NCI-H1417 (cell line): ENCODE results near the gene ZNF609.
"Not testable (repeated sequence)": the region's sequence is repeated elsewhere in the genome, so short reads cannot be mapped to it uniquely, and the experiment has no call there.

Experiments
- DNase-seq, 3 experiments: peaks; one replicate each; lab custom pipeline; 2025; lab: John Stamatoyannopoulos, UW

The ZNF609 gene

GRCh38 chr15:64622410-64623260 is 162.3 kb downstream of the ZNF609 start:
- no peak for DNase-seq

GRCh38 chr15:64623347-64623996 is 163.1 kb downstream of the ZNF609 start:
- DNase-seq = no peak

DNA sequence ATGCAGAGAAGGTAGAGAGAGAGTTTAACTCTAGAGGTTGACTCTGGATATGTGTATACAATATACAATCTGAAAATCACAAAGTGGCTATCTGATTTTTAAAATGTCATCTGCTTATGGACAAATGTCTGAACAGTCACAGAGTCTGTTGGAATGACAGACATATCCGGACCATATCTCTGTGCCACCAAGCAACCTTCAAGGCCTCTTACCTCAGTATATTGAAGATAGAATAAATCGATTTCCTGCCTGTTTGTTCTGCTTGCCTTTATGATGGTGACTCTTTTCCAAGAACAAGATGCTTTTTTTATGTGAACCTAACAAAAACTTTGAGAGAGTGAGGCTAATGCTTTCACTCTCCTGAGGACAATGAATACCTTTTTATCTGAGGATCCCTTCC is 163.9 kb downstream of the ZNF609 start:
- no peak for DNase-seq

- DNase-seq = no peak
Measured at GRCh38 chr15:64629063-64629462, 168.7 kb downstream of the ZNF609 start.

DNA sequence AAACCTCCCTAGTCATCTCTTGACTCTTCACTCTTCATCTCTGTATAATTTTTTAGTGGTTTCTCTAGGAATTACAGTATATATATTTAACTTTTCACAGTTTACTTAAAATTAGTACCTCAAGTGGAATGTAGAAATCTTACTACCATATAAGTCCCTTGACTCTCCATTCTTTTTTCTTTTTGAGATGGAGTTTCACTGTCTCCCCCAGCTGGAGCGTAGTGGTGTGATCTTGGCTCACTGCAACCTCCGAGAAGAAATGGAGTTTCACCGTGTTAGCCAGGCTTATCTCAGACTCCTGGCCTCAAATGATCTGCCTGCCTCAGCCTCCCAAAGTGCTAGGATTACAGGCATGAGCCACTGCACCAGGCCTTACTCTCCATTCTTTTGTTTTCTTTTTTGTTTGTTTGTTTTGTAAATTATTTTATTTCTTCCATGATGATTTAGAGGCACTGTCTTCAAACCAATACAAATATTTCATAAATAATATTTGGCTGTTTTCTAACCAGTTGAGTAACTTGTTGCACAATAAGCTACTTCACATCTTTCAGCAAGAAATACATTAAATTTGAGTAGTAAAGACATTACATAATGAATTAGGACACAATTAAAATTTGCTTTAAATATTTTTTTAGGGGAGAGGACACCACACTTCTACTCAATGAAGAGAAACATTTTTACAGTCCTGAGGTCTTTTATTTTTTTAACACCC is 170.2 kb downstream of the ZNF609 start:
- no peak for DNase-seq

DNA sequence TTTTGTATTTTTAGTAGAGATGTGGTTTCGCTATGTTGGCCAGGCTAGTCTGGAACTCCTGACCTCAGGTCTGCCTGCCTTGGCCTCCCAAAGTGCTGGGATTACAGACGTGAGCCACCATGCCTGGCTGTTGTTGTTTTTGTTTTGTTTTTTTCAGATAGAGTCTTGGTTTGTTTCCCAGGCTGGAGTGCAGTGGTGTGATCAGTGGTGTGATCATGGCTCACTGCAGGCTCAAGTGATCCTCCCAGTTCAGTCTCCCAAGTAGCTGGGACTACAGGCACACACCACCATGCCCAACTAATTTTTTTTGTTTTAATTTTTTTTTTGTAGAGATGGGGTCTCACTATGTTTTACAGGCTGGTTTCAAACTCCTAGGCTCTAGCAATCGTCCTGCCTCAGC is 172.3 kb downstream of the ZNF609 start:
- not testable (repeated sequence) for DNase-seq

- DNase-seq = no peak
Measured at GRCh38 chr15:64633332-64633731, 173.0 kb downstream of the ZNF609 start.

GRCh38 chr15:64634027-64634426 is 173.6 kb downstream of the ZNF609 start:
- DNase-seq = peak in 2 of 3 experiments; percentile 66 to 90

DNA sequence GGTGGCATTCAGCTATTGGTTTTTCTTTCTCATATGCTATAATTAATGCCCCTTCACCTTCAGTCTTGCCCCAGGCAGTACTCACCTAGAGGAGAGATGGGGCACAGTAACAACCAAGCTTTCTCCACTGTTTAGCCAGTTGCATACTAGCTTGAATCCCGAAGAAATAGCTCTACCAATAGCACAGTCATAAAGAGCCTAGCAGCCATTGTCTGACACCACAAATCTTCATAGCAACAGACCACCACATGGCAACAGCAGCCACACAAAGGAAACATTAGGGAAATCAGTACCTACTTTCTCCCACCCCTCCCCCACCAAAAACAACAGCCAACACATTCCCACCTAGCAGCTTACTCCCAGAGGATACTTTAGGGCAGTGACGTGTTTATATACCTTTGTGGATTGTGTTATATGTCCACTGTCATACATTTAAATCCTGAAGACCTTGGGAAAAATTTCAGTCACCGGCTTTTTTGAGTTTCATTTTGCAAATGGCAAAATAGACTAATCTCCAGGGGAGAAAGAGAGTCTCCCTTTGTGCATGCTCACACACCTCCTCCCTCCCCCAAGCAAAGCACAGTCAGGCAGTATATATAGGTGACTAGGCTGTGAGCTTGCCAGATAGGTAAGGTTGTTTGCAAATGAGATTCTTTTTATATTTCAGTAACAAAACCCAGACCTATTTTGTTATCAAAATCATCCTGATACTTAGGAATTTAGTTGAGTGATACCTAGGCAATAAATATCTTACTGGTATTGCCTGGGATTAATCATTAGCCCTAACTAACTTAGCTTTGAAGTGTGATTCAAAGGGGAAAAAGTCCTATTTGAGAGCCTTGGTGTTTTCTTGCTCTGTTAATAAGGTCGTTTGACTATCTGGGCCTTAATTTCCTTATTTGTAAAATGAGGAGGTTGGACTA is 174.5 kb downstream of the ZNF609 start:
- peak in 2 of 3 experiments; percentile 84 to 96 for DNase-seq

- DNase-seq = peak in 2 of 3 experiments; percentile 58 to 87
Measured at GRCh38 chr15:64635499-64636495, 175.4 kb downstream of the ZNF609 start.

- peak in 1 of 3 experiments; percentile 58 for DNase-seq
Measured at GRCh38 chr15:64636556-64636955, 176.2 kb downstream of the ZNF609 start.

GRCh38 chr15:64637412-64637811 is 177.0 kb downstream of the ZNF609 start:
- no peak for DNase-seq

DNA sequence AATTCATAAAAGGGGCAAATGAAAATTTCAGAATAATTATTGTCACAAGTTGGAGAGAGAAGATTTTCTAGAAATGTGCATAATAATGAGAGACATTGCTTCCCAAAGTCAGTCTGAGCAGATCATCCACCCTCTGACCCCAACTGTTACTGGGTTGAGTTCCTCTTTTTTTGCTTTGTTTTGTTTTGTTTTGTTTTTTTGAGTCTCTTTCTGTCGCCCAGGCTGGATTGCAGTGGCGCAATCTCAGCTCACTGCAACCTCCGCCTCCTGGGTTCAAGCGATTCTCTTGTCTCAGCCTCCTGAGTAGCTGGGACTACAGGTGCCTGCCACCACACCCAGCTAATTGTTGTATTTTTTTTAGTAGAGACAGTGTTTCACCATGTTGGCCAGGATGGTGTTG is 179.4 kb downstream of the ZNF609 start:
- not testable (repeated sequence) for DNase-seq

GRCh38 chr15:64640146-64640871 is 179.9 kb downstream of the ZNF609 start:
- DNase-seq = no peak

- DNase-seq = no peak
Measured at GRCh38 chr15:64642875-64643274, 182.5 kb downstream of the ZNF609 start.

DNA sequence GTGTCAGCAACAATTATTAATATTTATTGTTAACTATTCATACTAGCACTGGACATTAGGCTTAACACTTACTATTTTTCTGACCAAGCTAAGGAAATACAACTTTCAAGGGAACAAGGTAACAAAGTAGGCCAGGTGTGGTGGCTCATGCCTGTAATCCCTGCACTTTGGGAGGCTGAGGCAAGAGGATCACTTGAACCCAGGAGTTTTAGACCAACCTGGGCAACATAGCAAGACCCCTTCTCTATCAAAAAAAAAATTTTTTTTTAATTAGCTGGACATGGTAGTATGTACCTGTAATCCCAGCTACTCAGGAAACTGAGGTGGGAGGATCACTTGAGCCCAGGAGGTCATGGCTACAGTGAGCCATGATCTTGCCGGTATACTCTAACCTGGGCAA is 183.3 kb downstream of the ZNF609 start:
- no peak for DNase-seq

DNA sequence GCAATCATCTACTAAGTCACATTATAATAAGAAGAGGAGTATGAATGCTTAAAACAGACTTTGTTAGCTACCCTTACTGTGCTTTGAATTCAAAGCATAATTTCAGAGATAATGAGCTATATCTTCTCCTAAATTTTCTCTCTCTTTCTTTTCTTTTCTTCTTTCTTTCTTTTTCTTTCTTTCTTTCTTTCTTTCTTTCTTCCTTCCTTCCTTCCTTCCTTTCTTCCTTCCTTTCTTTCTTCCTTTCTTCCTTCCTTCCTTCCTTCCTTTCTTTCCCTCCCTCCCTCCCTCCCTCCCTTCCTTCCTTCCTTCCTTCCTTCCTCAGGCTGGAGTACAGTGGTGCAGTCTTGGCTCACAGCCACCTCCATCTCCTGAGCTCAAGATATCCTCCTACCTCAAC is 184.4 kb downstream of the ZNF609 start:
- not testable (repeated sequence) for DNase-seq

- no peak for DNase-seq
Measured at GRCh38 chr15:64645995-64646394, 185.6 kb downstream of the ZNF609 start.

DNA sequence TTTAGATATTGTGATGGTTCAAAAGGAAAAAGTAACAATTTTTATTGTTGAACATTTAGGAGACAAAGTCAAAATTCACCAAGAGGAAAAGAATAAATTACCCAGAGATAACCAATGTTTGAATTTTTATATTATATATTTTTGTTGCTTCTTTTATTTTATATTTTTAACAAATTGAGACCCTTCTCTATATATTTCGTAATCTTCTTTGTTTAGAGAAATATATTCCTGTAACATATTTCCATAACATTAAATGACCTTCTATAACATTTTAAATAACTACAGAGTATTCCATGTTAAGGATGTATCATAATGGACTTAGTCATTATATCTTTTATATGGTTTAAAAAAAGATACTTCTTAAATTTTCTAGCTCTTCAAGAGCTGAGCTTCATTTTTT is 187.0 kb downstream of the ZNF609 start:
- no peak for DNase-seq

DNA sequence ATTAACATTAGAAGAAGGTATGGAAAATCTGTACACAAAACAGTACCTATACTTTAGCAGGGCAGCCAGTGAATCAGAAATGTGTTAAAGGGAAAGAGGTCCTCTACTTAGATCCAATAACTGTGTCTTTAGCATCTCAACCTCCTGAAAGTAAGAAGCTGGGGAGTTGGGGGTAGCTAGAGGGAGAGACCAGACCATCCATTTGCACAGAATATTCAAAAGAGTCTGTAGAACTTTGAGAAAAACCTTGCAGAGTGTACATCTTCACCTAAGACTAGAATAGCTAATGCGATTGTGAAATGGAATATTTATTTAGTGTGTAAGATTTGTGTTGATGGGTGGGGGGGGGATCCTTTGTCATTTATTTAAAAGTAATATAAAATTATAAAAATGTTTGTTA is 190.2 kb downstream of the ZNF609 start:
- DNase-seq = no peak
